Measurements from ENCODE around the gene FITM2.
A peak's percentile ranks its signal among the peaks of the same experiment; 100 is the strongest.
"Not testable (repeated sequence)": the region's sequence is repeated elsewhere in the genome, so short reads cannot be mapped to it uniquely, and the experiment has no call there.

FITM2 gene

DNA sequence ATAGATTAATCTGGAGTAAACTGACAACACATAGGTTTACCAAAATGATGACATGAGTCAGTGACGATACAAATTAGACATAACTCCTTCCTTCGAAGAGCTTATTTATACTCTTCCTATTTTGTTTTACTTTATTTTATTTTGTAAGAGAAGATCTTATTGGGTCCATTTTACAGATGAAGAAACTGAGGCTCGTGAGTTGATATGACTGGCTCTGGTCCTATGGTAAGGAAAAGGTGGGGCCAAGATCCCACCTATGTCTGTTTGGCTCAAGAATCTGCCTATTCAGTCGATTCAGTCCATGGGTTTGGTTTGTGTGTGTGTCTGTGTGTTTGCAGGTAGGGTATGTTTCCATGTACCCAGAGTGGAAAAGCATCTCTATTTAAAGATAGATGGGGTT lies 17.4 kb upstream of the FITM2 start:
- DNase-seq: no peak

DNA sequence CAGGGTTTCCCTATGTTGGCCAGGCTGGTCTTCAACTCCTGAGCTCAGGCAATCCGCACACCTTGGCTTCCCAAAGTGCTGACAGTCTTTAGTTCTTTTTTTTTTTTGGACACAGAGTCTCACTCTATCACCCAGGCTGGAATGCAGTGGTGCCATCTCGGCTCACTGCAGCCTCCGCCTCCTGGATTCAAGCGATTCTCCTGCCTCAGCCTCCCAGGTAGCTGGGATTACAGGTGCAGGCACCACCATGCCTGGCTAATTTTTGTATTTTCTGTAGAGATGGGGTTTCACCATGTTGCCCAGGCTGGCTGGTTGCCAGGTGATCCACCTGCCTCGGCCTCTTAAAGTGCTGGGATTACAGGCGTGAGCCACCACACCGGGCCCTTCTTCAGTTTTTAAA lies 16.7 kb upstream of the FITM2 start:
- DNase-seq: not testable (repeated sequence)

DNA sequence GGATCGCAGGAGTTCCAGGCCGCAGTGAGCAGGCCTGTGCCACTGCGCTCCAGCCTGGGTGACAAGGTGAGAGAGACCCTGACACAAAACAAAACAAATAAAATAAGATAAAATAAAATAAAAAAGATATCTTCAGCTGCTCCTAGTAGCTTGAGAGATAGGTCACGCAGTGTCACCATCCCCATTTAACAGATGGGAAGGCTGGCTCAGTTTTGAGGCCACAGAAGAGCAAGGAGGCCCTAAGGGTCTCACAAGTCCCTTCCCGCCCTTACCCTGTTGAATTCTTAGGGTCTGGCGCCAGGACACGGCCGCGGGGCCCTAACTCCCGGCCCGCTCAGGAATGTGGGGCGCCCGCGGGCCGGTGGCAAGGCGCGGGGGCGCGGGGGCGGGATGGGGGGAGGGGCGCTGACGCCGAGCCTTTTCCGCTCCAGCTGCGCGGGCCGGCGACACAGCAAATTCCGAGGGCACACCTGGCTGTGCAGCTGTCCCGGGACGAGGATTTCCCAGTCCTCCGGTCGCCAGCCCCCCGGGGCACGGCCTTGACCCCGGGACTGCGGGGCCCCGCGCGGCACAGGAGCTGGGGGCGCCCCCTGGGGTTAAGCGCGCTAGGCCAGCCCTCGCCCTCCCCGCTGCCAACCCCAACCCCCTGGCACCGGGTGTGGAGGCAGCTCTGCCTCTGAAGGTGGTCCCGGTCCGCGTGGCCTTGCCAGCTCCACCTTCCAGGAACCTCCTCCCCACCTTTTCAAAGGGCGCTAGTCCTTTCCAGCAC lies 15.6 kb upstream of the FITM2 start:
- DNase-seq: peak; percentile 45

DNA sequence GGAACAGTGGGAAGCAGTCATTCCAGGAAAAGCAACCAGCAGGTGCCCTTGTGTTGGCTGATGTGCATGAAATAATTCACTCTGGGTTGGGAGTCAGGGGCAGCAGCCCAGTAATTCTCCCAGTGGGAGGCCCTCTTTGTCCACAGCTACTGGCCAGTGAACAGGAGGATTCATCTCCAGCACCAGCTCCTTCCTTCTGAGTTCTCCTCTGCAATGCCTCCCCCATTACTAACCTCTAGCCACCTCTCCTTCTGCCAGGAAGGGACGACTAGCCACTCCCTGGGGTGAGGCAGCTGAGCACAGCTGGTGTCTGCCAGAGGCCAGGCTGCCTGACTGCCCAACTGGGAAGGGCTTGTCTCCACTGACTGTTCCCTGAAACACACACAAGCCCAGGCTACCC lies 13.3 kb upstream of the FITM2 start:
- no peak for DNase-seq

DNA sequence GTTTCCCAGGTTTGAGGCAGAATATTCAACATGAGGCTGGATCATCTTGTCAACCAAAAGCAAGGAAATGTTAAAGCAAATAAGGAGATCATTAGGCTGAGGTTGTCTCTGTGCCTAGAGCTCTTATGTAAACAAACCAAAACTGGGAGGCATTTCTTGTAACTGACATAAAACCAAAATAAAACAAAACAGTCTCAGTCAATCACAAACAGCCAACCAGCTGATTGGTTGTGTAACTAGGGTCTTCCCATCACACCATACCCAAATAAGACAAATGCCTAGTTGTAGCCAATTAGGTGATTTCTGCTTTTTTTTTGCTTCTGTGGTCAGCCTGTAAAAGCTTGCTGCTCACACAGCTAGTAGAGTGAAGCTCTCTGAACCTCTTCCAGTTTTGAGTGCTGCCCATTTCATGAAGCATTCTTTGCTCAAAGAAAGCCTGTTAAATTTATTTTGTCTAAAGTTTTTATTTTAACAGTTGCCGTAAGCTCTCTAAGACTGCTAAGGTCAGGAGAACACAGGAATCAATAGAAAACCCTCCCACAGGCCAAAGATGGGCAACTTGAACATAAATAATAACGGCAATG lies 8.9 kb upstream of the FITM2 start:
- DNase-seq: no peak

DNA sequence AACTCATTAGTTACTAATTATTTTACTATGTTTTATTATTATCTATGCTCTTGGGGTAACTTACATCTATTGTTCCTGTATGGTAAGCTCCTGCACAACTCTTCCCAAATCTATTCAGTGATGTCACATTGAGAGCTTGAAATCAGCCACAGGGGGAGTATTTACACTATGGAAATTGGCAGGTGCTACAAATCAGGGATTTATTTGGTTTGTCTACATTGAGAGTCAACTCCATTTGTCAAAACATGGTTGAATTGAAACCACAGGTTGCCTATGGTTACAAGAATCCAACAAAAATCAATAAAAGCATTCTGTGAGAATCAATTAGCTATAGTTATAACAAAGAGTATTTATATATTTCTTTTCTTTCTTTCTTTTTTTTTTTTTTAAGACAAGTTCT lies 3.9 kb upstream of the FITM2 start:
- no peak for DNase-seq

DNA sequence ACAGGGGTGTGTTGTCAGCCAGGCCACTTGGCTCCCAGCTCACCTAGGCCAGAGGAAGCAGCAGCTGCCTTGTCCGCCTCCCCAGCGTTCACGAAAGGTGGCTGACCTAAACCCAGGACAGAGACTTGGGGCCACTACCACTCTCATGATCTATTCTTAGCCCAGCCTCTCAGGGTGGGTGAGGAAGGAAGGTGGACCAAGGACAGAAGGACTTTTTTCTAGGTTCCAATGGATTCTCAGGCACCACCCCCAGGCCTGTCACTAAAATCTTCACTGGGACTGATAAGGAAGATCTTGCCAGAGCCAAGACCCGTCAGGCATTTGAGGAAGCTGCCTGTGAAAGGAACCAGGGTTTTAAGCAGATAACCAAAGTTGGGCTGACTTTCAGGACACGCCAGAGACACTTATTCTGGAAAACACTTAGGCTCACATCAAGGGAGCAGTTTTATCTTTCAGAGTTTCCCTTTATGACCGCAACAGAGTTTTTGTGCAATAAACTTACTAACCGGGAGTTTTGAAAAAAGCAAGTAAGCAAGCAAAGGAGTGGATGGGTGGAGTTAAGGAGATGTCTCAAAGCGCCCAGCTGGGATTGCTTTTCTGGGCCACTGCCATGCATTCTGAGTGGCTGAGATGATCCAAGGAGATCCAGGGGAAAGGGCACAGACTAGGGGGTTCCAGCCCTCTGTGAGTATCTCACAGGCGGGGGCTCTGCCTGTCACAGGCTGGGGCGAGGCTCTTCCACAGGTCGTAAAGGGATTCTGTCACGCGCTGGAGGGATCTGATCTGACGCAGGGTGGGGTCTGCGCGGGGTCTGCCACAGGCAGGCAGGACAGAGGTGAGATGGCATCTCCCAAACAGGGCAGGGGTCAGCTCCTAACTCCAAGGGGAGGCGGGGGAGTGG lies 989 bp downstream of the FITM2 start:
- no peak for DNase-seq

DNA sequence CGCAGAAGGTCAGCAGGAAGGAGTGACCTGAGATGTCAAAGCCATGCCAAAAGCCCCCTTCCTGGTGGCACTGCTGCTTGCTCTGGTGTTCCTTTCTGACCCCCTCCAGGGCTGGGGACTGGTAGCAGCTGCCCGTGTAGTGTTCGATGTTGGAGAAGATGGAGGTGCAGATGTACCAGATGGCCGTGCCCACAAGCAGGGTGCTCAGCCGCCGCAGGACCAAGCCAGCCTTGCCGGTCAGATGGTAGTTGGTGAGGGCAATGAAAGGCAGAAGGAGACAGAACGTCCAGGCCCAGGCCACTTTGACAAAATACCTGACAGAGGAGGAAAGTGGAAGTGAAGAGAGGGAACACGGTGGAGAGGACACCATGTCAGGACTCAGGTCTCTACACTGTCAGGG lies 4.1 kb downstream of the FITM2 start:
- no peak for DNase-seq

DNA sequence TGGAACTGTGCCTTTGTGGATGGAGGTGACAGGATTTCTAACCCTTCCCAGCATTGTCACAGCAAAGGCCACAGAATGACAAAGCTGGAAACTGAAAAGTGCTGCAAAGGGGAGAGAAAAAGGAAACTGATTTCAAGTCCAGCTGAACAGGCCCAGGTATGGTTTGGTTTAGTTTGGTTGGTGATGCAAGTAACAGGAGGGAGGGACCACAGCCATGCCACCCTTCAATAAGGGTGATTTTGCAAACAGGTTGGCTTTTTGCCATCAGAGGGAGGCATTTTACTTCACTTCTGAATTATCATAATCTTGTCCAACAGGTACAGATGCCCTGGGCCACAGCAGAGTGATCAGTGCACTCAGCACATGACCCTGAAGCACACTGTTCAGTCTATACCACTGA lies 6.6 kb downstream of the FITM2 start:
- no peak for DNase-seq

DNA sequence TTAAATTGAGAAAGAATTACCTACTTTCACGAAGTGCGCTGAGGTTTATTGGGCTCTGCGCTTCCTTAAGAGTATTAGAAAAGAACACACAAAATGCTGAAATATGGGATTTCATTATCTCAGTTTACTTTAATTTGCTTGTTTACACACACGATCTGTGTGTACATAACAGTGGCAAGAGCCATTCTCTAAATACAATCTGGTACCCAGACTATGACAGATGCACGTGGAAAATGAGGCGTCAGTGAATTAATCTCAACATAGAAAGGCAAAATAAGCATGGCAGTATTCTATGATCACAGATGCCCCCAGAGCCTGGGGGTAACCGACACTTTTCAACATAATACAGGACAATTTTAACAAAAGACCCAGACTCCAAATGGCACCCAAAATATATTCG lies 8.3 kb downstream of the FITM2 start:
- no peak for DNase-seq

DNA sequence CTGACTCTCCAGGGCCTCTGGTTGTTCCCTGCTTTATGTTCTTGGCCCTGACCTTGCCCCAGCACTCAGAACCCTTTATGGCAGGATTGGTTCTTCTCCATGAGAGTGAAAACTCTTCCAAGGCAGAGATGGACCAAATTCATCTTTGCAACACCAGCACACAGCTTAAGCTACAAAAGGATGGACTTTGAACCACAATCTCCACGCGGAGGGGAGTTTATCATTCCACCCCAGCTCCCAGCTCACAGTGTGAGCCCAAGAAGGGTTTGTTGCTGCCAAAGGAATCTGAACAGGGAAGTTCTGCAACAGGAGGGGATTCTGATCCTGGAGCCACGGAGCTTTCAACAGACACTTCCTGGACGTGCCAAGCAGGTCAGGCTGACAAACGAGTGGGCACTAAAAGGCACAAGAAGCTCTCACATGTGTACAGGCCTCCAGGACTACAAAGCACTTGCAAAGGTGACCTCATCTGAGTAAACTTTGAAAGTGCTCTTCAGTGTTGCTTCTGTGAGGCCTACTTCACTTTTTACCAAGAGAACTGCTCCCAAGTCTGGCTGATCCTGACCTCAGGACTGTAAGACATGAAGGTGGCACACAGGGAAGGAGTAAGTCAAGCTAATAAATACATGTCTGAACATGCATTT lies 8.9 kb downstream of the FITM2 start:
- no peak for DNase-seq

DNA sequence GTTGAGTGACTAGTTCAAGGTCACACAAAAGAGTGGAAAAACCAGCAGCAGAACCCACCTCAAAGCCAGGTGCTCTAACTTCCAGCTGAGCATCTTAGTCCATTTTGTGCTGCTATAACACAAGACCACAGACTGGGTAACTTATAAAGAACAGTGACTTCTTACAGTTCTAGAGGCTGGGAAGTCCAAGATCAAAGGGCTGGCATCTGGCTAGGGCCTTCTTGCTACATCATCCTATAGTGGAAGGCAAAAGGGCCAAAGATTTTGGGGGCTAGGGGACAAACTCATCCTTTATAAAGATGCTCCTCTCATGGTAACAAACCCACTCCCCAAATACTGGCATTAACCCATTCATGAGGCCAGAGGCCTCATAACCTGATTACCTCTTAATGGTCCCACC lies 9.7 kb downstream of the FITM2 start:
- no peak for DNase-seq

DNA sequence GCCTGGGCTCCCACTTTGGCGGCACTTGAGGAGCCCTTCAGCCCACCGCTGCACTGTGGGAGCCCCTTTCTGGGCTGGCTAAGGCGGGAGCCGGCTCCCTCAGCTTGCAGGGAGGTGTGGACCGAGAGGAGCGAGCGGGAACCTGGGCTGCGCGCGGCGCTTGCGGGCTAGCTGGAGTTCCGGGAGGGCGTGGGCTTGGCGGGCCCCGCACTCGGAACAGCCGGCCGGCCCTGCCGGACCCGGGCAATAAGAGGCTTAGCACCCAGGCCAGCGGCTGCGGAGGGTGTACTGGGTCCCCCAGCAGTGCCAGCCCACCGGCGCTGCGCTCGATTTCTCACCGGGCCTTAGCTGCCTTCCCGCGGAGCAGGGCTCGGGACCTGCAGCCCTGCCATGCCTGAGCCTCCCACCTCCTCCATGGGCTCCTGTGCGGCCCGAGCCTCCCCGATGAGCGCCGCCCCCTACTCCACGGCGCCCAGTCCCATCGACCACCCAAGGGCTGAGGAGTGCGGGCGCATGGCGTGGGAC lies 11.9 kb downstream of the FITM2 start:
- DNase-seq: not testable (repeated sequence)

DNA sequence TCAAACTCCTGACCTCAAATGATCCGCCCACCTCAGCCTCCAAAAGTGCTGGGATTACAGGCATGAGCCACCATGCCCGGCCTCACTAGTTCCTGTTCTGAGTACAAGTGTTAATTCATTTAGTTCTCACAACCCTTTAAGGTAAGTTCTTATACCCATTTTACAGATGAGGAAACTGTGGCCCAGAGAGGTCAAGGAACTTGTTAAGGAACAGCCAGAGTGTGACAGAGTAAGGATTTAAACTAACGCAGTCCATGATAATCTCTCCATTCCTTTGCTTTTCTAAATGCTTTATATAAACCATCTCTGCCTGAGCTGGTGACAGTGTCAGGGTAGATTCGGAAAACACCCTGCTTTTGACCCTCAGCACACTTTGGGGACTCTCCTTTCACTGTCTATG lies 13.3 kb downstream of the FITM2 start:
- DNase-seq: no peak

DNA sequence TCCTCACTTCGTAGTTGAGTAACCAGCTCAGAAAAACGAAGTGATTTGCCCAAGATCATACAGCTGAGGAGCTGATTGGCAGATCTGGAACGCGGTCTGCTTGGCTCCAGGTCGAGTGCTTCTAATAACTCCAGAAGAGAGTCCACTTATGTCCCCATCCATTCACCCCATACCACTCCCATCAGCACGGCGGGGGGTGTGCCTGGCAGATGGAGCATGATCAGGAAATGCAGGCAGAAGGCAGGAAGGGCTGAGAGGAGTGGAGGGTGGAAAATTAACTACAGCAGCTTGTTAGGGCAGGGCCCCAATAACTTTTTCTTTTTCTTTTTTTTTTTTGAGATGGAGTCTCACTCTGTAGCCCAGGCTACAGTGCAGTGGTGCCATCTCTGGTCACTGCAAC lies 15.0 kb downstream of the FITM2 start:
- no peak for DNase-seq

DNA sequence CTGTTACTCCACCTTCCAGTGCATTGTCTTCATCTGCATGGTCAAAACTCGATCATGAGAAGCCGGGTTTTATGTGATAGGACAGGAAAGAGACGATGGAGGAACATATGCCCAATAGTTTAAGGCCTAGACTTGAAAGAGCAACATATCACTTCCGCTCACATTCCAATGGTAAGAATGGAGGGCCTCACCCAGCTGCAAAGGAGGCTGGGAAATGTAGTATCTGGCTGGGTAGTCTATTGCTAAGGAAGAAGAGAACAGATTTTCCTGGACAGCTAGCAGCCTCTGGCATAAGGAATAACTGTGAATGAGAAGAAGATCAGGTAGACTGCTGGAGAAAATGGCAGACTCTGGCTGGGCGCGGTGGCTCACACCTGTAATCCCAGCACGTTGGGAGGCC lies 19.2 kb downstream of the FITM2 start:
- DNase-seq: no peak

DNA sequence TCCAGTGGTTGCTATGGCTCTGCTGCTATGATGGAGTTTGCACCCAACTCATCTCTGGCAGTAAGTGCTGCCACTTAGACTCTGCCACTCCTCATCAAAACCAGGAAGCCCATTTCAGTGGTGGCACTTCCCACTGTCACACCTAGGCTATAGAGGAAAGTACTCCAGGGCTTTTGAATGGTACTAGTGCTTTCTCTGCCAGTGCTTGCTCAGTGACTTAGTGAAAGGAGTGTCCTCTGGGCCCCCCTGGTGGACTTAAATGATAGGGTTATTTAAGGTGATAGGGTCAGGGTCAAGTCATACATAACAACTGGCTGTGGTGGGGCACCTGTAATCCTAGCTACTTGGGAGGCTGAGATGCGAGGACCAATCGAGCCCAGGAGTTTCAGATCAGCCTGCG lies 22.8 kb downstream of the FITM2 start:
- DNase-seq: no peak

DNA sequence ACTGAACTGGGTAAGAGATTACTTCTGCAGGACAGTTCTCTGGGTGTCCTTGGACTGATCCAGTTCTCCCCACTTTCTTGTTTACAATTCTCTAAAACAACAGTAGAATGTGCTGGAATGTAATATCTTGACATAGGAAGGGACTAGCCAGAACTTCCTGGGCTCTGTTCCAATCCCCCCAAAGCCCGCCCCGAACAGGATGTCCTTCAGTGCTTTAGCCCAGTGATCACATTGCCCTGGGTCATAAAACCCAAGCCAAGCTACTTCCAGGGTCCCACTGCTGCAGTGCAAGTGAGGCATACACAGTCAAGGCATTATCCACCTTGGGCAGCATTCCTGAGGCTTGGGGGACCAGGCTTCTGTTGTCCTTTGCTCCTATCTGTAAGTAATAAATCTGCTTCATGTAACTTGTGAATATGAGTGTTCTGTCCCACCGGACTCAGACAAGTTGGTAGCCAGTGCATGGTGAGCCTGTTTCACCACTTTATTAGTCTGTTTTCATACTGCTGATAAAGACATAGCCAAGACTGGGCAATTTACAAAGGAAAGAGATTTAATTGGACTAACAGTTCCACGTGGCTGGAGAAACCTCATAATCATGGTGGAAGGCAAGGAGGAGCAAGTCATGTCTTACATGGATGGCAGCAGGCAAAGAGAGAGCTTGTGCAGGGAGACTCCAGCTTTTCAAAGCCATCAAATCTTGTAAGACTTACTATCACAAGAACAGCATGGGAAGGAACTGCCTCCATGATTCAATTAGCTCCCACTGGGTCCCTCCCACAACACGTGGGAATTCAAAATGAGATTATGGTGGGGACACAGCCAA lies 23.5 kb downstream of the FITM2 start:
- no peak for DNase-seq

DNA sequence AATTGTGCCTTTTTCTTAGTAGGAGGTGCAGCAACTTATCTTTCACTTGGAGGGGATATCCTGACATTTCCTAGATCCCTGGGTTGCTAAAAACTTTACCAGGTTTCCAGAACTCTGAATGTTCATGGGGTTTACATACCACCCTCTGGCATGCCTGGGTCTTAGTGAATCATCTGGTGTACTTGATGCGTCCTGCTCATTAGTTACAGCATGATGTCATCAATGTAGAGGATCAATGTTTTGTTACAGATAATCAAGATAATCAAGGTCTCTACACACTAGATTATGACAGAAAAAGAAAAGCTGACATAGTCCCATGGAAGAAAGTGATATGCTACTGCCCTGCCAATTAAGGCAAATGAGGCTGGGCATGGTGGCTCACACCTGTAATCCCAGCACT lies 27.0 kb downstream of the FITM2 start:
- DNase-seq: no peak

DNA sequence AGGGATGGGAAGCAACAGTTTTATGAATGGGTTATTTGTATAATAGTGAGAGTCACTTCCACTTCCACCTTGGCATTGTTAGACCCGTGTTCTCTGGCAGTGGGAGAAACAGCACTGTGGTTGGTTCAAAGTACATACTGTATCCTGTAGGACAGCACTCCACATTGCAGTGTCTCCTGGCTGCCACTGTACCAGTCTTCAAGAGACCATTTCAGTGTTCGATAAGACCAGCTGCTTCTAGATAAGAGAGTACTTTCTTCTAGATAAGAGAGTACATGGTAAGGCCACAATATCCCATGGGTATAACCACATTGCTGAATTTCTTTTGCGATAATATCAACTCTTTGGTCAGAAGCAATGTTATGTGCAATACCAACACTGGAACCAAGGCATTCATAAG lies 28.8 kb downstream of the FITM2 start:
- no peak for DNase-seq

DNA sequence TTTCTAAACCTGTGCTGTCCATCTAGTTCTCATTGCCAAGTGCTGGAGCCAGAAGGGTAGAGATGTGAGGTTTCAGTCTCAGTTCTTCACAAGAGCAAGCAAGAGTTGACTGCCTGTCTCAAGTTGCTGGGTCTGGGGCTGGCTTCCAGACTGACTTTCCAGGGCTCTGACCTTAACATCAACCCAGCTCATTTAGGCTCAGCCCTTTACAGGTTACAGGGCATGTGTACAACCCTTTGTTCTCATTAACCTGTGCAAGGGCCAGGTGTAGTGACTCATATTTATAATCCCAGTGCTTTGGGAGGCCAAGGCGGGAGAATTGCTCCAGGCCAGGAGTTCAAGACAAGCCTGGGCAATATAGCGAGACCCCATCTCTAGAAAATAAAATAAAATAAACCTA lies 30.6 kb downstream of the FITM2 start:
- DNase-seq: no peak

DNA sequence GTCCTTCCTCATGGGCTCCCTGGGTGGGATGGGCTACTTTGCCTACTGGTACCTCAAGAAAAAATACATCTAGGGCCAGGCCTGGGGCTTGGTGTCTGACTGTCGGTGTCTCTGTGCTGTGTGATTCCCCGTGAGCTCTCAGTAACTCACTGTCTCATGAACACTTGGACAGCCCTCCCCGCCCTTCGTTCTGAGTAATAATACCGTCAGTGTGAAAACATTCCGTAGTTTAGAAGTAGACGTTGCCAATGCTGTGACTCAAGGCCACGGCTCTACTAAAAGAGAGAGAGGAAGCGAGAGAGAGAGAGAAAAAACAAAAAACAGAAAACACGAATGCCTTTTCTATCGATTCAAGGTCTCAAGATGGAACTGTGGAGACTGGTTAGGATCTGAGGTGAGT lies 31.8 kb downstream of the FITM2 start:
- DNase-seq: no peak

Data from activated CD8-positive, alpha-beta memory T cell treated with anti-CD3 and anti-CD28 coated beads, Interleukin-2, amount 50 U/mL, for 4 hours (primary cell).